ENCODE results near the gene LINGO4.

LINGO4 gene, protein sequence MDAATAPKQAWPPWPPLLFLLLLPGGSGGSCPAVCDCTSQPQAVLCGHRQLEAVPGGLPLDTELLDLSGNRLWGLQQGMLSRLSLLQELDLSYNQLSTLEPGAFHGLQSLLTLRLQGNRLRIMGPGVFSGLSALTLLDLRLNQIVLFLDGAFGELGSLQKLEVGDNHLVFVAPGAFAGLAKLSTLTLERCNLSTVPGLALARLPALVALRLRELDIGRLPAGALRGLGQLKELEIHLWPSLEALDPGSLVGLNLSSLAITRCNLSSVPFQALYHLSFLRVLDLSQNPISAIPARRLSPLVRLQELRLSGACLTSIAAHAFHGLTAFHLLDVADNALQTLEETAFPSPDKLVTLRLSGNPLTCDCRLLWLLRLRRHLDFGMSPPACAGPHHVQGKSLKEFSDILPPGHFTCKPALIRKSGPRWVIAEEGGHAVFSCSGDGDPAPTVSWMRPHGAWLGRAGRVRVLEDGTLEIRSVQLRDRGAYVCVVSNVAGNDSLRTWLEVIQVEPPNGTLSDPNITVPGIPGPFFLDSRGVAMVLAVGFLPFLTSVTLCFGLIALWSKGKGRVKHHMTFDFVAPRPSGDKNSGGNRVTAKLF

DNA sequence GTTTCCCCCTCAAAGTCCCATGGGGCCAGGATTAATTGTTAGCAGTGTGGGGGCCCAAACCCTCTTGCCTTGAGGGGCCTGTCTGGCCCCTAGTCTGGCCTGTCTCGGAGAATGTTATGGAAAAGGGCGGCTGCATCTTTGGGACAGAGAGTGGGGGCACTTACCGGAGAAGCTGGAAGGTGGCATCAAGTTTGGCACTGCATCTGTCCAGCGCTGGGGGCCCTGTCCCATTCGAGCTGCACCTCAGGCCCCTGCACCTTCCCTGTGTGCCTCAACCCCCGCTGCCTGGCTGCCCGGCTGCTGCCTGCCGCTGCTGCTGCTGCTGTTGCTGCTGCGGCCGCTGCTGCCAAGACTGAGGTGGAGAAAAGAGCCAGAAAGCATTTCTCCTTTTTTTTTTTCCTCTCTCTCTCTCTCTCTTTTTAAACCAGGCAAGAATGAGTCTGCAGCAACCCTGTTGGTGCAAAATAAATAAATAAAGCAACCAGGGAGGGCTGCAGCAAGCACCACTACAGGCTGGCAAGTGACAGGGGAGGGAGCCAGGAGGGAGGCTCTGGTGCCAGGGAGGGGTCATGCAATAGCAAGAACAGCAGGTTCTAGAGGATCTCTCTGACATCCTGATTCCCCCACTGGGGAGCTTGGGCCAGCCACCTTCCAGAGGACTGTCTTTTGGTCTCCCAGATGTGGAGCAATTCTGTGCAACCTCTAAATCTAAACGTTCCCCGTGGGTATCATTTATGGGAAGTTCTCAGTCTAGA is at the start of gene LINGO4:
LINGO4 (minus strand) TSS at position 354 of the 755 bp plus-strand sequence. CDS start 2,715 bp downstream, outside the sequence.
- no peak for DNase-seq (ENCODE audit: low read depth in 1 of 2, low spot score in 1 of 2)

GRCh38 chr1:151854658-151855057 is 49.4 kb upstream of the LINGO4 start:
- DNase-seq (ENCODE audit: low read depth in 1 of 2, low spot score in 1 of 2), result no peak

DNA sequence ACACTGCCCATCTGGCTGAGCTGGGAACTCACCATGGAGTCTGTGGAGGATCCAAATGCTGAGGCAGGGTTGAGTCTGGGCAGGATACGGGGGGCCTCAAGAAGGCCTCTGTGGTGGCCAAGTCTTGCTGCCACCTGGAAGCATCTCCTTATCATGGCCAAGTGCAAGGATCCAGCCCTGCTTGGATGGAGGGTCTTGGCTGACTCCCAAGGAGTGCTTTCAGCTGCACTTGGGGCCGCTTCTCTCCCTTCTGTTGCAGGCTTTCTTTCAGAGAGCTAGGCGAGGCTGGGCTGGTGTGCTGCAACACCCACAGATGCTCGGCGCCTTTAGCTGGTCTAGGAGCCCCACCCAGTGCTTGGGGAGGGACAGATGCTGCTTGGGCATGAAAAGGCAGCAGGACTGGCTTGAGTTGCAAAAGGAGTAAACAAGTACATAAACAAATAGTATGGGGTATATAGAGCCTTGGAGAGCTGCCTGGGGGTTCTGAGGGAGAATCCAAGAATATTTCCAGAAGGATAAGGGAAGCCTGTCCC is 48.3 kb upstream of the LINGO4 start, which contains the start of gene THEM5:
THEM5 (minus strand) TSS at position 302 of the 533 bp plus-strand sequence; CDS start at position 155, 147 bp downstream.
- DNase-seq (ENCODE audit: low read depth in 1 of 2, low spot score in 1 of 2), result no peak

- no peak for DNase-seq (ENCODE audit: low read depth in 1 of 2, low spot score in 1 of 2)
Measured at GRCh38 chr1:151852733-151853132, 47.5 kb upstream of the LINGO4 start.

DNA sequence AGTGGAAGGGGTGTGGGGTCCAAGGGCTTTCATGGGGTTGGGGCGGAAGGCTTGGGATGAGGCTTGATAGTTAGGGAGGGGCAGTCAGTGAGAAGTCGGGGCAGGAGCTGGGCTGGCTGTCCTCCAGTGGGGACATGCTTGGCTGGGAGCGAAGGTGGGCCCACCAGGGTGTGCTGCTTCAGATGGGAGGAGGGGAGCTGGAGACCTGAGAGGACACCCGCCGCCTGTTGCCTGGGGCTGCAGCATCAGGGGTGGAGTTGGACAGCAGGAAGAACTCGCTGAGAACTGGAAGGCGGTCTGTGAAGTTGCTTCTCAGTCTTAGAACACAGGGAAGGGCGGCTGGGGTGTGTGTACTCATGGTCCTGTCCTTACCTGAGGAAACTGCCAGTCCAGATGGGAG is 46.7 kb upstream of the LINGO4 start:
- no peak for DNase-seq (ENCODE audit: low read depth in 1 of 2, low spot score in 1 of 2)

GRCh38 chr1:151849871-151850270 is 44.7 kb upstream of the LINGO4 start:
- DNase-seq (ENCODE audit: low read depth in 1 of 2, low spot score in 1 of 2), result no peak

DNA sequence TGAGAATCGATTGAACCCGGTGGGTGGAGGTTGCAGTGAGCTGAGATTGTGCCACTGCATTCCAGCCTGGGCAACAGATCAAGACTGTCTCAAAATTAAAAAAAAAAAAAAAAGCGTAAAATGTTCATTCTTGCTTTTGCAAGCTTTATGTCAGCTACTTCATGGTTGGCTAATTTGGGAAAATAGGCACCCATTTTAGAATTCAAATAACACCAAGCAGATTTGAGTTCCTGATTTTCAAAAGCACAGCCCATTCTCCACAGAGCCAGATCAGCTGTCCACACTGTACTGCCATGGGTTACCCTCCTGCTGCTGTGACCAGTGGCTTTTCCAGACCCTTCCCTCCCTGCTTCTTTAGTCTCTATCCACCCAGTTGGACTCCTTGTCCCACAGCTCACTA is 43.9 kb upstream of the LINGO4 start:
- no peak for DNase-seq (ENCODE audit: low read depth in 1 of 2, low spot score in 1 of 2)

GRCh38 chr1:151847867-151848596 is 42.8 kb upstream of the LINGO4 start:
- no peak for DNase-seq (ENCODE audit: low read depth in 1 of 2, low spot score in 1 of 2)

DNA sequence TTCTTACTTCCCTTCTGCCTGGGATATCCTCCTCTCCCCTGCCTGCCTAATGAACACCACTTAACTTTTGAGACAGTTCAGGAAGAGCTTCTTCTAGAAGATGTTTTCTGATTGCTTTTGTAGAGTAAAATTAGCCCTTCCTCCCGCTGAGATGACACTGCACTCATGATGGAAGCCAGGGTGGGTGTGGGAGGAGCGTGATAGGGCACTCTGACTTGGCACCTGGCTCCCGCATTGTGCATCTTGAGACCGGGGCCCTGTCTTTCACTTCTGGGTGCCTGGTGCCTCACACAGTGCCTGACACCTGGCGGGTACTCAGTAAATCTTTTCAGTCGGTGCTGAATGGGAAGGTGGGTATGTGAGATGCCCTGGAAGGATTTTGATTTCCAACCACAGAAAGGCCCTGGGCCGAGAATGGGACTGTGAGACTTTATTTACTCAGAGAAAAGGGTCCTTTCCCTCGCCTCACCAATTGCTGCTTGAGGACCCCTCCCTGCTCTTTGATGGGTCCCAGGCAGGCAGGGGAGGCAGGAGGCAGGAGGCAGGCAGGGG is 41.5 kb upstream of the LINGO4 start:
- DNase-seq (ENCODE audit: low read depth in 1 of 2, low spot score in 1 of 2), result no peak

DNA sequence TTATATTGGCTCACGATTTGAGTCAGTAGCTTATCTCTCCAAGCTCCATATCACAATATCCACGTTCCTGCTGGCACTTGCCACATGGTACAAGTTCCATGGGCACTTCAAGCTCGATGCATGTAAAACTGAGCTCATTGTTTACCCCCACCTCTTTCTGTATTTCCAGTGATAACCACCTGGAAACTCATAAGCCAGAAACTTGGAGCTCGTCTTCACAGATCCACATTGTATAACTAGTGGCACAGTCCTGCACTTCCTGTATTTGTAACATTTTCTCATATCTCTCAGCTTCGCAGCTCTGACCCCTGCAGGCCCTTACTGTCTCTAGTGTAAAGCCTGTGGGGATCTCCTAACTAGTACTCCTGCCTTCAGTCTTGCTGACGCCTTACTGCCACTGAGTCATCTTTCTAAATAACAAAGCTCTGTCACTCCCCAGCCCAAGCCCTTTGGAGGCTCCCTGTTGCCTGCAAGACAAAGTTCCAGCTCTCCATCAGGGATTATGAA is 40.9 kb upstream of the LINGO4 start:
- DNase-seq (ENCODE audit: low read depth in 1 of 2, low spot score in 1 of 2), result no peak

DNA sequence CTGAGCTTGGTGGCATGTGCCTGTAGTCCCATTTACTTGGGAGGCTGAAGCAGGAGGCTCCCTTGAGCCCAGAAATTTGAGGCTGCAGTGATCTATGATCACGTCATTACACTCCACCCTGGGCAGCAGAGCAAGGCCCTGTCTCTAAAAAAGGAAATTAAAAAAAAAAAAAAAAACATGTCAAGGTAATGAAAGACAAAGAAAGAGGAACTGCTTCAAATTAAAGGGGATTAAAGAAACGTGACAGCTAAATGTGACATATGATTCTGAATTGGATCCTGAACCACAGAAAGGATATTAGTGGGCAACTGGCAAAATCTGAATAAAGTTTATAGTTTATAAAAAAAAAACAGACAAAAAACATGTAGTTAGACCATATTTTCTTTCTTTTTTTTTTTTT is 38.2 kb upstream of the LINGO4 start:
- DNase-seq (ENCODE audit: low read depth in 1 of 2, low spot score in 1 of 2), result no peak

GRCh38 chr1:151841141-151841540 is 35.9 kb upstream of the LINGO4 start:
- no peak for DNase-seq (ENCODE audit: low read depth in 1 of 2, low spot score in 1 of 2)

DNA sequence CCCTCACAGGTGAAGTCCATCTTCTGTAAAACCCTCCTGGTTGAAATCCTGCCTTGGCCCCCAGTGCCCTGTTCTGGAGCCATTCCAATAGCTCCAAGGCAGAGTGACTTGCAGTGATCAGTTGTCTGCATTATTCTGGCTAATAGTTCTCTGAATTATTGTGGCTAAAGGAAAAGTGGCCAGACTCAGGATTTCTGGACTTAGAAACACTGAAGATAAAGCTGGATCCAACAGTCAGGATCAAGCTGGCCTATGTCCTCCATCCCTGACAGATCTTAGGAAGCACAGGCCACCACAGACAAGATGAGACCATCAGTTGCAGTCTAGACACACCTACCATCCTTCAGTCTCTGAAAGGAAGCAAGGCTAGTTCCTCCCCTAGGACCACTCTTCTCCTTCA is 35.2 kb upstream of the LINGO4 start:
- no peak for DNase-seq (ENCODE audit: low read depth in 1 of 2, low spot score in 1 of 2)

DNA sequence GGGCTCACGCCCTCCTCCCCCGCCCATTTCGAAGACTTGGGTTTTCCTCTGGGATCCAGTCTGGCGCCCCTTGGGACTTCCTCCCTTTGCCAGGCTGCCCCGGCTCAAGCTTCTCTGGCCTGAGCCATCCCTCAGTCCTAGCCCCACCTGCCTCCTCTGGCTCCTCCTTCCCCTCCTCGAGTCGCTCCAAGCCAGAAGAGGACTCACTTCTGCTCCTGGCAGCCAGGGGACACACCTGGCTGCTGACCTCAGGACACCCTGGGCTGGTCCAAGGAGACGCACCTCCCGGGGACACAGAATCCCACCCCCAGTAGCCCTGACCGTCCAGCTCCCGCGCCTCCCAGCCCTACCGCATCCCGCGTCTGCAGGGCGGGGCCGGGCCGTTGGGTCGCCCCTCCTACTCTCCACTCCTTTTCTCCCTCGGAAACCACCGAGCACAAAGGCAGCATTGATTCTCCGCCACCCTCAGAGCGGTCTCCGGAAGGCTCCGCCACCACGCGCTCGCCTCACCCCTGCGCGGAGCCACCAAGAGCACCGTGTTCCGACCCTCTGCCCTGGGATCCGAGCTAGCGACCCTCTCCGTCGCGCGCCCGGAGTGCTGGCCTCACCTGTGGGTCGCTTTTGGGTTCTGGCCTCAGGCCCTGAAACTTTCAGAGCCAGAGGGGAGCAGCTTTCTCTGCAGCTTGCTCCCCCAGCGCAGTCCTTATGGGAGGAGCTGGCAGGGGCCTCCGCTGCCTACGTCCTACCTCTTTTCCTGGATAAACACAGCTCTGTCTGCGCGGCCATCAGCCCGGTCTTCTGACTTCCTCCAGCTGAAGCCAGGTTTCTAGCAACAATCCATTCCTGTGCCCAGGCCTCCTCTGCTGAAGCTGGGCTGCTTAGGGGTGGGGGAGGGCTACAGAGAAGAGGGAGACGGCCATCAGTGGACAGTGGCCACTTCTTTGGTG is 34.5 kb upstream of the LINGO4 start, which contains the start of gene C2CD4D:
C2CD4D (minus strand) TSS at position 364 of the 947 bp plus-strand sequence. CDS start 831 bp downstream, outside the sequence.
- peak; percentile 34 to 53 for DNase-seq (ENCODE audit: low read depth in 1 of 2, low spot score in 1 of 2)

- no peak for DNase-seq (ENCODE audit: low read depth in 1 of 2, low spot score in 1 of 2)
Measured at GRCh38 chr1:151839082-151839412, 33.8 kb upstream of the LINGO4 start.

DNA sequence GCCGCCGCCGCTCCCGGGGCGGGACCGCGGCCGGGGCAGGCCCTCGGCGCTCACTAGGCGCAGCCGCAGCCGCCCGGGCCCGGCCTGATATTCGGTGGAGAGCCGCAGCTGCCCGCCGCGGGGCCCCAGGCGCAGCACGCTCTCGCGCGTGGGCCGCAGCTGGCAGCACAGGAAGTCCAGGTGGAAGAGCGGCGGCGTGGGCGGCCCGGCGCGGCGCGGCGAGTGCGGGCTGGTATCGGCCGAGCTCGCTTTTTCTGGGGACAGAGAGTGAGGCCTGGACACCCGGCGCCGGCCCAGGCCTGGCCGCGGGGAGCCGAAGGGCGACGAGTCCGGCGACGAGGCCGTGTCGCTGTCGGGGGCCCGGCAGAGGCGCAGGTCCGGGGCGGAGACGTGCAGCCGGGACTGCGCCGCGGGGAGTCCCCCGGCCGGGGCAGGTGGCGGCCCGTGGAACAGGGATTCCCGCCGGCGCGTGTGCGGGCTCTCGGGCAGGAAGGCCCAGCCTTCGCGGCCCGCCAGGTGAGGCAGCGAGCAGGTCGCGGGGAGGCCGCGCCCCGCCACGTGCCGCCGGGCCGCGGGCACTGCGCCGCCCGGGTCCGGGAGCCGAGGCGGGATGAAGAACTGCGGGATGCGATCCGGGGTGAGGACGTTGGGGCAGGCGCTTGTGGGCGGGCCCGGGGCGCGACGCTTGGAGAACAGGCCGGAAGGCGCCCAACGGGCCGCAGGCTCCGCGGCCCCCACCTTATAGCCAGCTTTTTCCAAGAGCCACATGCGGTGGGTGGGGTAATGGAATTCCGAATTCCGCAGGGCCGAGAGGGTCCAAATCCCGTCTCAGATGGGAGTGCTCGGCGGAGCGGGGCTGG is 33.2 kb upstream of the LINGO4 start:
- DNase-seq (ENCODE audit: low read depth in 1 of 2, low spot score in 1 of 2), result no peak

DNA sequence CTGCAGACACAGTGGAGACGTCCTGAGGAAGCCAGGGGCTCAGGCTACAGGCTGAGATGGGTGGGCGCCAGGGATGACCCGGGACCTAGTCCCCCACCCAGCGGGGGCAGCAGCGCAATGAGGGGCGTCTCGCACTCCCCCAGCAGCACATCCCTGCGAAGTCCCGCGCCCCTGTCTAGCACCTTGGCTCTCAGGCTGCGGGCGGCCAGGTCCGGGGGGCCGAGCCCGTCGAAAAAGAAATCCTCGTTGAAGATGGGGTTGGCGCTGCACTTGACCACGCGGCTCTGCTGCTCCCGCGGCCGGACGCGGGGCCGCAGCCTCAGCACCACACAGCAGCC is 32.6 kb upstream of the LINGO4 start:
- no peak for DNase-seq (ENCODE audit: low read depth in 1 of 2, low spot score in 1 of 2)

DNA sequence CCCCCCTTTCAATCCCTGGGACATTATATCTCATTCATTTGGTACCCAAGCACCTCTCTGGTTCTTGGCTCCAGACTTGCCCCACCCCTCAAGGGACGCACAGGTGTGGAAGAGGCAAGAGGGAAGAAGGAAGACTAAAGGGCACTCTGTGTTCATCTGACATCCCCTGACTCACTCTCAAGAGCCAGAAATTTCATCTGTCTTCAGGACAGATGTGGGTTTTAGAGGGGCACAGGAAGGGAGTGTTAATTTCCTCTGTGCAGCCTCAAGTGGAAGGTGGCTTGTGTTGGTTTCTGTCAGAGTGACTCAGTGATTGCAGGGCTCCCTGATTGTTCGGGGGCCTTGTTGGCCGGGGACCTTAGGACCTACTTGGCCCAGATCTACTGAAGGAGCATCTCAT is 32.0 kb upstream of the LINGO4 start:
- DNase-seq (ENCODE audit: low read depth in 1 of 2, low spot score in 1 of 2), result no peak

DNA sequence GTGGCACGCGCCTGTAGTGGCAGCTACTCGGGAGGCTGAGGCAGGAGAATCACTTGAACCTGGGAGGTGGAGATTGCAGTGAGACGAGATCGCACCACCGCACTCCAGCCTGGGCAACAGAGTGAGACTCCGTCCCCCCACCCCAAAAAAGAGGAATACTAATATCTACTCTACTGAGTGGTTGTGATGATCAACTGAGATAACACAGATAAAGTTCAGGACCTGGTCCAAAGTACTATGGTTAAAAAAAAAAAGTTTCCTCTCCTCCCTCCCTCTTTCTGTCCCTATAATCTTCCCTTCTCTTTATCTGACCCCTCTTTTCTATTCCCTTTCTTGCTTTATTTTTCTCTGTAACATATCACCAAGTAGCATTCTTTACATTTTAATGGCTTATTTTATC is 30.4 kb upstream of the LINGO4 start:
- DNase-seq (ENCODE audit: low read depth in 1 of 2, low spot score in 1 of 2), result no peak
